BLaER1 (cell line): ENCODE data around the gene BPI.

ENCODE experiments used
- H3K27ac ChIP-seq: shearing (Covaris generic); formaldehyde crosslinking; 2 replicates; pipeline ENCODE4 v1.8.1; 2022
- H3K27me3 ChIP-seq: shearing (Covaris generic); formaldehyde crosslinking; 2 replicates; pipeline ENCODE4 v1.8.1; 2022
- H3K36me3 ChIP-seq: shearing (Covaris generic); formaldehyde crosslinking; 2 replicates; pipeline ENCODE4 v1.8.1; 2022
- H3K4me1 ChIP-seq: shearing (Covaris generic); formaldehyde crosslinking; 2 replicates; pipeline ENCODE4 v1.8.1; 2022
- H3K4me2 ChIP-seq: shearing (Covaris generic); formaldehyde crosslinking; 2 replicates; pipeline ENCODE4 v1.8.1; 2022
- H3K4me3 ChIP-seq: shearing (Covaris generic); formaldehyde crosslinking; 2 replicates; pipeline ENCODE4 v1.8.1; 2022
- H3K9ac ChIP-seq: shearing (Covaris generic); formaldehyde crosslinking; 2 replicates; pipeline ENCODE4 v1.8.1; 2022
- H3K9me3 ChIP-seq: shearing (Covaris generic); formaldehyde crosslinking; 2 replicates; pipeline ENCODE4 v1.8.1; 2022
- H4K20me1 ChIP-seq: shearing (Covaris generic); formaldehyde crosslinking; 2 replicates; pipeline ENCODE4 v1.8.1; 2022
- Cebpa-rat ChIP-seq: shearing (Covaris generic); IDR thresholded peaks from 2 replicates; pipeline ENCODE4 v1.8.1; 2022

The BPI gene

DNA sequence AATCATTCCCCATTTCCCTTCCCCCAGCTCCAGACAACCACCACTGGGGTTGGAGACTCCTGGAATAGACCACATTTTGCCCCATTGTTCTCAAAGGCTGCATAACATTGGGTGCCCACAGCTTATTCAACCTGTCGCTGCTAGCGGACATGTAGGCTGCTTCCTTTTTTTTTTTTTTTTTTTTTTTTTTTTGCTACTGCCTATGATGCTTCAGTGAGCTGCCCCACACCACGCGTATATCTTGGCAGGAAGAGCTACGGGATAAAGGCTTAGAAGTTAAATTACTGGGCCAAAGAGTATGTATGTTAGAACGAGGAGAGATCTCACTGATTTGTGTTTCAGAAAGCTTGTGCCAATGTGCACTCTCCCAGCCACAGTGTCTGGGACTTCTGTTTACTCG is 49.4 kb downstream of the BPI start:
- Histone ChIP-seq H3K4me3 (no peak overlapping the region), H4K20me1 (no peaks in the 10 kb centered on the region), H3K4me2 (no peak overlapping the region), H3K27me3 (no peaks in the 10 kb centered on the region), H3K9ac (no peak overlapping the region), H3K27ac (no peak overlapping the region), H3K9me3 (no peaks in the 10 kb centered on the region), H3K36me3 (no peaks in the 10 kb centered on the region), H3K4me1 (peaks cover 13% of the 10 kb centered on the region)
- no peak for TF ChIP-seq Cebpa-rat

DNA sequence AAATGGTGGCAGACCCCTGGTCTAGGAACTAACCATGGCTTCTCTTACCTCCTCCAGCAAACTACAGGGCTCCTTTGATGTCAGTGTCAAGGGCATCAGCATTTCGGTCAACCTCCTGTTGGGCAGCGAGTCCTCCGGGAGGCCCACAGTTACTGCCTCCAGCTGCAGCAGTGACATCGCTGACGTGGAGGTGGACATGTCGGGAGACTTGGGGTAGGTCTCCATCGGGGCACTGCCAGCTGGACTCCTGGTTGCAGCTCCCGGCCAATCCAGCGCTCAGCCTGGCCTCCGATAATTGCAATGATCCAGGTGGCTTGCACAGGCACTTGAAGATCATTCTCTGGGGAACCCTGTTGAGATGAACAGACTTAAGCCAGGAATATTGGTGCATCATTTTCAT is 50.3 kb downstream of the BPI start:
- Histone ChIP-seq H3K4me2 (no peak overlapping the region), H4K20me1 (no peaks in the 10 kb centered on the region), H3K9me3 (no peaks in the 10 kb centered on the region), H3K27me3 (no peaks in the 10 kb centered on the region), H3K9ac (no peak overlapping the region), H3K27ac (no peak overlapping the region), H3K36me3 (no peaks in the 10 kb centered on the region), H3K4me3 (no peak overlapping the region), H3K4me1 (peaks cover 13% of the 10 kb centered on the region)
- TF ChIP-seq Cebpa-rat, result no peak

DNA sequence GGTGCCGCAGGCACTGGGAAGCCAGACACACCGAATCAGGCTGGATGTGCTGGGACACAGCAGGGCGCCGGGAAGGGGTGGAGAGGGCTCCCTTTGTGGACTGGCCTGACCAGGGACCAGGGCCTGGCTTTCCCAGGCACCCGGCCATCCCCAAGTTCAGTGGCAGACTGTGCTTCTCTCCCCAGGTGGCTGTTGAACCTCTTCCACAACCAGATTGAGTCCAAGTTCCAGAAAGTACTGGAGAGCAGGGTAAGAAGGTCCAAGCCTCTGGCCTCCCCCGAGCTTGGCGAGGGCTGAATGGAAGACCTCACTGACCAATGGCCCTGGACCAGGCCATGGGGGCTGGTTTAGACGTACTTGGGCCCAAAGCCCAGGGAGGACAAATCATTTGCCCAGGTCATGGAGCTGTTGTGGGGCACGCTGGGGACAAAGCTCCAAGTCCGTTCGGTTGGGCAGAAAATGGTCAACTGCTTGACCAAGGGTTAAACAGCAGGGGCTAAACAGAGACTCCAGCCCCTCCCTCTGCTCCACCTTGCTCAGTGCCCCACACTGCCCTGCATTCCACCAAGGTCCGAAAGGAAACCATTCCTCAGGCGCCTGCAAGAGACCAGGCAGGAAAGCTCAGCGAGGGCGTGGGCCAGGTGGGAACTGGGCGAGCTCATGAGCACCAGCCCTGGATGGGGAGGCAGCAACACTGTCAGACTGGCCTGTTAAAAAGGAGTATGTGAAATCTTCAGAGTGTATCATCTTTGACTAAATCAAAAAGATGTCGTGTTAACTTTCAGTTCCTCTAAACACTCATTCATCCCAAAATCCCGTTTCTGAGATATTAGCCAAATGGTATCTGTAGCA is 51.4 kb downstream of the BPI start:
- no peaks in the 10 kb centered on the region for H3K27me3 ChIP-seq
- TF ChIP-seq Cebpa-rat, result no peak
- H3K4me1 ChIP-seq, result peaks cover 13% of the 10 kb centered on the region
- no peaks in the 10 kb centered on the region for H3K36me3 ChIP-seq
- no peaks in the 10 kb centered on the region for H3K9me3 ChIP-seq
- H3K27ac ChIP-seq, result no peak overlapping the region
- no peaks in the 10 kb centered on the region for H4K20me1 ChIP-seq
- H3K4me2 ChIP-seq, result no peak overlapping the region
- H3K9ac ChIP-seq, result no peak overlapping the region
- H3K4me3 ChIP-seq, result no peak overlapping the region

DNA sequence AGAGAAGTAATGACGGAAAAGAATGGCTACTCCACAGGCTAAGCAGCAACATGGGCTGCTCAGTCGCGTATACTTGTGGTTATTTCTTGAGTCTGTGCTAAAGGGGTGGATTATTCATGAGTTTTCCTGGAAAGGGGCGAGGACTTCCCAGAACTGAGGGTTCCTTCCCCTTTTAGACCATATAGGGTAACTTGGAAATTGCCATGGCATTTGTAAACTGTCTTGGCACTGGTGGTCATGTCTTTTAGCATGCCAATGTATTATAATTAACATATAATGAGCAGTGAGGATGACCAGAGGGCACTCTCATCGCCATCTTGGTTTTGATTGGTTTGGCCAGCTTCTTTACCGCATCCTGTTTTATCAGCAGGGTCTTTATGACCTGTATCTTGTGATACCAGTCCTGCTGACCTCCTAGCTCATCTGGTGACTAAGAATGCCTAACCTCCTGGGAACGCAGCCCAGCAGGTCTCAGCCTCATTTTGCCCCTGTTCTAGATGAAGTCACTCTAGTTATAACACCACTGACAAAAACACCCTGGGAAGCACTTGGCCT is 53.8 kb downstream of the BPI start:
- no peak overlapping the region for H3K4me2 ChIP-seq
- H3K4me3 ChIP-seq, result no peak overlapping the region
- H3K4me1 ChIP-seq, result peaks cover 13% of the 10 kb centered on the region
- no peak overlapping the region for H3K27ac ChIP-seq
- TF ChIP-seq Cebpa-rat, result no peak
- no peak overlapping the region for H3K9ac ChIP-seq
- no peaks in the 10 kb centered on the region for H3K27me3 ChIP-seq
- no peaks in the 10 kb centered on the region for H4K20me1 ChIP-seq
- no peaks in the 10 kb centered on the region for H3K36me3 ChIP-seq
- H3K9me3 ChIP-seq, result no peaks in the 10 kb centered on the region

DNA sequence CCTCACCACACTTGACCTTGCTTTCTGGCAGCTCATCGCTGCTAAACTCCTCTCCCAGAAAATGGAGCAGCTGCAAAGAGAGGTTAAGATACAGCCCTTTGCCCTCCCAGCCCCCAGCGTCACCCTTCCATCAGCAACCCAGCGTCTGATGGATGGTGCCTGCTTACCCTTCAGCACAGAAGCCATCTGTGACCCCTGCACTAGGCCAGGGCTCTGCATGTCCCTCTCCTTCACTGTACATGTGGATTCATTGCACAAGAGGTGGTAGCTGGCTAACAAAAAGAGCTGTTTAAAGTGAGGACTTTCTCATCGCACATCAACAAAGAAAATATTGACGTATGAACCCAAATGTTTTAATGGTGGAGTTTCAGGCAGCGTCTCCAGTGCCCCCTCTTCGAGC is 54.6 kb downstream of the BPI start:
- peaks cover 8% of the 10 kb centered on the region for H3K4me1 ChIP-seq
- H3K9me3 ChIP-seq, result no peaks in the 10 kb centered on the region
- H3K4me3 ChIP-seq, result no peak overlapping the region
- H4K20me1 ChIP-seq, result no peaks in the 10 kb centered on the region
- no peaks in the 10 kb centered on the region for H3K36me3 ChIP-seq
- no peaks in the 10 kb centered on the region for H3K27me3 ChIP-seq
- no peak overlapping the region for H3K9ac ChIP-seq
- no peak overlapping the region for H3K4me2 ChIP-seq
- H3K27ac ChIP-seq, result no peak overlapping the region
- TF ChIP-seq Cebpa-rat, result no peak

DNA sequence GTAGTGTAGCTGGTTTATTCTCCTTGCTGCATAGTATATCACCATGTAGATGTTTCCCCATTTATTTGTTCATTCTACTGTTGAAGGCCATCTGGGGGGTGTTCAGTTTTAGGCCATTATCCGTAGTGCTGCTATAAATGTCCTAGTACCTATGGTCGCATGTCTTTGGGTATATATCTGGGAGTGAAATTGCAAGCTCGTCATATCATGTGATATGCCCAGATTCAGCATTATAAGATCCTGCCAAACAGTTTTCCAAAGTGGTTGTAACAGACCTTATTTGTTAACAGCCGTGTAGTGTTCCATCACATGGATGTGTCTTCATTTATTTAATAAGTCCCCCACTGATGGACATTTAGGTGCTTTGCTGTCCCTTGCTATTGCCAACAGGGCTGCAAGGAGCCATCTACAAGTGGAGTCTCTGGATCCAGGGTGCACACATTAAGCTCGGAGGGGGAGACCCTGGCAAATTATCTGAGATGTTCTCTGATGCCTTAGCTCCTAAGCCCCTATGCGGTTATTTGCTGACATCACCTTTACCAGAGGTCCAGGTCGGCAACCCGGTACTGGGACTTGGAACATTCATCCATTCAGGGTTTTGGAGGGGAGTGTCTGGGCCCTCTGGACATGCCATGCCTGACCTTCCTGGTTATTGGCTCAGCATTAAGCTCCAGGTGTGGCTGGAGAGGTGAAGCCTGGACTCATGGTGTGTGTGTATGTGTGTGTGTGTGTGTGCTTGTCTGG is 59.2 kb downstream of the BPI start:
- Histone ChIP-seq H4K20me1 (no peaks in the 10 kb centered on the region), H3K9me3 (no peaks in the 10 kb centered on the region), H3K9ac (no peak overlapping the region), H3K27ac (no peak overlapping the region), H3K36me3 (no peaks in the 10 kb centered on the region), H3K4me2 (no peak overlapping the region), H3K4me3 (no peak overlapping the region), H3K27me3 (no peaks in the 10 kb centered on the region), H3K4me1 (no peaks in the 10 kb centered on the region)
- TF ChIP-seq Cebpa-rat, result no peak

DNA sequence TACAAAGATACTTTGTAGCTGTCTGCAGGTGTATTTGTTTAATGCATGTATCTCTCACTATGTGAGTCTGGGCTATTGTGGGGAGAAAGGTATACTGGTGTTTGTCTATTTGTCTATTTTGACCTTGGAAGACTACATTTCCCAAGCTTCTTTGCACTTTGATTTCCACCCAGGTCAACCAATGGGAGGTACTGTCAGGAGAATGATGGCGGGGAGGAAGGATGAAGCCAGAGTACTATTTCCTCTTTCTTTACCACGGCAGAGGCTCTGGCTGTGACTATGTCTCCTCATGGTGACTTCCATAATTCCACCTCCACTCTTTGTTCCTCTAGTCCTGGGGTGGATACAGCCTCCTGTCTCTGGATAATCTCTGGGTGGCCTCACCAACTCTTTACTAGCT is 65.4 kb downstream of the BPI start:
- H3K27ac ChIP-seq, result no peak overlapping the region
- no peaks in the 10 kb centered on the region for H4K20me1 ChIP-seq
- H3K9me3 ChIP-seq, result no peaks in the 10 kb centered on the region
- no peak for TF ChIP-seq Cebpa-rat
- H3K9ac ChIP-seq, result no peak overlapping the region
- no peak overlapping the region for H3K4me3 ChIP-seq
- no peaks in the 10 kb centered on the region for H3K27me3 ChIP-seq
- H3K4me1 ChIP-seq, result no peaks in the 10 kb centered on the region
- H3K4me2 ChIP-seq, result no peak overlapping the region
- H3K36me3 ChIP-seq, result no peaks in the 10 kb centered on the region

DNA sequence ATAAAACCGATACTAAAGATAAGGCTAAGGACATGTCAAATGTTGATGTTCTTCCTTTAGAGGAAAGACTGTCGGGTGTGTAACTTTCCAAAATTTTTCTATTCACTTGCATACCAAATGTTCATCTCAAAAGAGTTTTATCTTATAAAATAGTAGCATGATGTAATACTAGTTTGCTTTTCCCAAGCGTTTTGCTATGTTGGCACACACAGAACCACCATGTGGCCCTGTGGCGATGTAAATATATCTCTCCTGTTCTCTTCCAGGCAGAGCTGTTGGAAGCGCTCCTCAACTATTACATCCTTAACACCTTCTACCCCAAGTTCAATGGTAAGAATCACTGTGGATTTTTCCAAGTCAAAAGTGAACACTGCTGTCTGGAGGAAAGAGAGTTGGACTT is 68.8 kb downstream of the BPI start:
- no peaks in the 10 kb centered on the region for H3K4me1 ChIP-seq
- no peaks in the 10 kb centered on the region for H3K27me3 ChIP-seq
- H4K20me1 ChIP-seq, result no peaks in the 10 kb centered on the region
- H3K4me2 ChIP-seq, result no peak overlapping the region
- no peak overlapping the region for H3K9ac ChIP-seq
- H3K9me3 ChIP-seq, result no peaks in the 10 kb centered on the region
- H3K36me3 ChIP-seq, result no peaks in the 10 kb centered on the region
- no peak overlapping the region for H3K27ac ChIP-seq
- H3K4me3 ChIP-seq, result no peak overlapping the region
- no peak for TF ChIP-seq Cebpa-rat

DNA sequence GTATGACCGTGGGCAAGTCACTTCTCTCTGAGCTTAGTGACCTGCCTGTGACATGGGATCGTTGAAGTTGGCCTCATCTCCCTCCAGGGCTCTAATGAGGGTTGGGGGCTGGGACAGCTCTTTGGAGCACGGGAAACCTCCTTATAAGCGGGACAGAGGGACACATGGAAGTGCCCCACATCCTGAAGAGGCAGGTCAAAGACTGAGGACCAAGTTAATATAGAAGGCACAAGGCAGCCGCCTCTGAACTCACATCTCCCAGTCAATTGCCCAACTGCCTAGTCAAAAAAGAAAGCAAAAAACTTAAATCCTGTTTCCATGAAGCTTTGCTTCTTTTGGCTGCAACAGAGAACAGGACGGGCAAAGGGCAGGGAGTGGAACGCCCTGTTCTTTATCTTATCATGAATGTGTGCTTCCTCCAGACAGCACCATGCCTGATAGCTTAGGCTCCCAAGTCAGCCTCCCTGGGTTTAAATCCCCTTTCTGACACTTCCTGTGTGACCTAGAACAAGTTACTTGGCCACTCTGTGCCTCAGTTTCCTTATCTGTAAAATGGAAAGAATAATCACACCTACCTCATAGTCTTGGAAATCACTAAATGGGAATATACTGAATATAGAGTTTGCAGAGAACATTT is 69.4 kb downstream of the BPI start:
- H3K4me1 ChIP-seq, result no peaks in the 10 kb centered on the region
- no peak overlapping the region for H3K27ac ChIP-seq
- no peaks in the 10 kb centered on the region for H4K20me1 ChIP-seq
- H3K9me3 ChIP-seq, result no peaks in the 10 kb centered on the region
- H3K36me3 ChIP-seq, result no peaks in the 10 kb centered on the region
- H3K4me2 ChIP-seq, result no peak overlapping the region
- H3K4me3 ChIP-seq, result no peak overlapping the region
- H3K9ac ChIP-seq, result no peak overlapping the region
- no peak for TF ChIP-seq Cebpa-rat
- no peaks in the 10 kb centered on the region for H3K27me3 ChIP-seq

DNA sequence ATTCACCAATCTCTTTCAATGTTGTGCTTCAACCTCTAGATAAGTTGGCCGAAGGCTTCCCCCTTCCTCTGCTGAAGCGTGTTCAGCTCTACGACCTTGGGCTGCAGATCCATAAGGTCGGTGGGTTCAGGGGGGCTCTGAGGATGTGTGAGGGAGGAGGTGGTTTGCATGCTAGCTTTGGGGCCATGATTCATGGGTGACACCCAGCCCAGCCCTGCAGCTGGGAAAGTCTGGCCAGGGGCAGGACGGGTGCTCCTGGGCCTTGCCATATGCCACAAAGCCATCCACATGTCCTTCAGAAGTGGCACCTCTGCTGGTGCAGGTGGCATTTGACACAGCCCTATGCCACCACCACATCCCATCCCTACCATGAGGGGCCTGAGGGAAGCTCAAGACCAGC is 69.9 kb downstream of the BPI start:
- Histone ChIP-seq H3K27me3 (no peaks in the 10 kb centered on the region), H3K27ac (no peak overlapping the region), H3K4me1 (no peaks in the 10 kb centered on the region), H3K9me3 (no peaks in the 10 kb centered on the region), H3K9ac (no peak overlapping the region), H3K4me3 (no peak overlapping the region), H3K4me2 (no peak overlapping the region), H4K20me1 (no peaks in the 10 kb centered on the region), H3K36me3 (no peaks in the 10 kb centered on the region)
- no peak for TF ChIP-seq Cebpa-rat
